NCI-H2171 (cell line): ENCODE measurements around the gene SNRPE.
A peak's percentile ranks its signal among the peaks of the same experiment; 100 is the strongest.
"Not testable (repeated sequence)": the region's sequence is repeated elsewhere in the genome, so short reads cannot be mapped to it uniquely, and the experiment has no call there.

Experiments
- DNase-seq: peaks from one replicate; lab custom pipeline; 2025; lab: John Stamatoyannopoulos, UW

Gene SNRPE

DNA sequence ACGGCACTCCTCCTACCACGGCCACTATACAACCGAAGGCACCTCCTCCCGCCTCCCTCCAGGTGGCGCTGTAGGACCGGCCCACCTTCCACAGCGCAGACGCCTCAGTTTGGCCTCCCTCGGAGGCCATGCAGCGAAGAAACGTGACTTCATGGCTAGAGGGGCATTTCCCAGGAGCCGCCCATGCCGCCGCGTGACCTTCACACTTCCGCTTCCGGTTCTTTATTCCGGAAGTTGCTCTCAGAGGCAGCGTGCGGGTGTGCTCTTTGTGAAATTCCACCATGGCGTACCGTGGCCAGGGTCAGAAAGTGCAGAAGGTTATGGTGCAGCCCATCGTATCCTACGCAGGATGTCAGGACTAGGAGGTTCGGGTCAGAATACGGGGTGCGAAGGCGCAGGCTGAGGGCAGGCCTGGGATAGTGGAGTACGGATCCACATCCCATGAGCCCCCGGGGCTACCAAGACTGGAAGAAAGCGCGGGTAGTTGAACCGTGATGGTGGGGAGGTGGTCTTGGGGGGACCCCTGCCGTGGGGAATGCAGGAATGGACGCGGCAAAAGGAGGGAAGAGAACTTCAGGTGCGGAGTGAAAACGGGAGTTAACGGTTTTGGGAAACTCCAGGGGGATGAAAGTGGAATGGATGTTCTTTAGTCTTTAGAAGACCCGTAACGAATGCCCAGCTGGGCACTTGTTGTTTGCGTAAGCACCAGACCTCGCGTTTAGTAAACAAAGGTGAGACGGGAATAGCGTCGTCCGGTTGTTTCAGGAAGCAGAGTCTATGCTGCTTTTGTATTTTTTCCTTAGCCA lies at the start of gene SNRPE:
SNRPE (plus strand) TSS at position 221 of the 806 bp plus-strand sequence; CDS start at position 282, 61 bp downstream.
- DNase-seq: peak; percentile 96

DNA sequence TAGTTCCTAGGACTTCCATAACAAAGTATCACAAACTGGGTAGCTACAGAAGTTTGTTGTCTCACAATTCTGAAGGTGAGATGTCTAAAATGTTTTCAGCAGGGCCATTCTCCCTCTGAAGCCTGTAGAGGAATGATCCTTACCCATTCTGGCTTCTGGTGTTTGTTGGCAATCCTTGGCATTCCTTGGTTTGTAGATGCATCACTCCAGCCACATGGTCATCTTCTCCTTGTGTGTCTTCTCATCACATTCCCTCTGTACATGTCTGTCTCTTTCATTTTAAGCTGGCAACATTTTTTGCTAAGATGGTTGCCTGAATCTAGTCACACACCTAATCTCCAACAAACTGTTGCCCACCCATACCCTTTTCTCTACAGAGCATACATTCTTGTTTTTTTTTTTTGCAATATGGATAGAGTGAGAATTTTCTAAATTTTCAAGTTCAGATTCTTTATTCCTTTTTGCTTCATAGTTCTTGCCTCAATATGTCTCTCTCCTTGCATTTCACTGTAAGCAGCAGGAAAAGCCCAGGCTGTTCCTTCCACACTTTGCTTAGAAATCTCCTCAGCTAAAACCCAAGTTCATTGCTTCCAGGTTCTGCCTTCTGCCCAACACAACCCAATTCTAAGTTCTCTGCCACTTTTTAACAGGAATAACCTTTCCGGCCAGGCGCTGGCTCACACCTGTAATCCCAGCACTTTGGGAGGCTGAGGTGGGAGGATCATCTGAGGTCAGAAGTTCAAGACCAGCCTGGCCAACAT lies 47.6 kb upstream of the SNRPE start:
- no peak for DNase-seq

- DNase-seq: no peak
These were observed 43.0 kb upstream of the SNRPE start for GRCh38 chr1:203818399-203818798.

DNA sequence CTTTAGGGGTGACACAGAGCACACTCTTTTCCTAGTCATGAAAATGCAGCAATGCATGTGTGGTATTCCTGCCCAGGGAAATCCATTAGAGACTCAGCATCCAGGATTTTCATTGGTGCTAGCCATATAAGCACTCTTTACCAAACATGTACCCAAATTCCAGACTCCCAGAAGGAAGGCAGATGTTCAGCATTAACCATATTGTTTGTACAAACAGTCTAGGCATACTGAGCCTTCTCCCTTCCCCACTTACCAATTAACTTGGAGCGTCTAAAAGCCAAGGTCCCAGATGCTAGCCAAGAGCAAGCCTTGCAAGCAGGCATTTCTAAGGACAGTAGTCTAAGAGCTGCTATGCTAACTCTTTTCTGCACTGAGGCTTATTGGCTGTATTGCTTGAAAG lies 38.1 kb upstream of the SNRPE start:
- DNase-seq: peak; percentile 49

GRCh38 chr1:203826175-203826574 lies 35.2 kb upstream of the SNRPE start:
- DNase-seq: no peak

DNA sequence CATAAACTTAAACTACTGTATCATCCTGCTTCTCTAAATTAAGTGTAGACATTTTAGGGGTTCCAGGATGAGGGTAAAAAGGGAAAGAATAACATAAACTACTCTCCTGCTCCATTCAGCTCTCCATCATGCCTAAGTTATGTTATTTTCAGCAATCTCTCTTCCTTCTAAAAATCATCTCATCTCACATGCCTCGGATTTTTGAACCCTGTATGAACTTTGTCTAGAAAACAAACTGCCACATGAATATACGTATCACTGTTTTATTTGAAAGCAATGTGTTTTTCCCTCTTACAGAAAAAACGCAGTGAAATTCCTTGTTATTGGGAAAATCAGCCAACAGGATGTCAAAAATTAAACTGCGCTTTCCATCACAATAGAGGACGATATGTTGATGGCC lies 33.4 kb upstream of the SNRPE start:
- DNase-seq: no peak

GRCh38 chr1:203828503-203828902 lies 32.9 kb upstream of the SNRPE start:
- no peak for DNase-seq

- not testable (repeated sequence) for DNase-seq
These were observed 32.2 kb upstream of the SNRPE start for GRCh38 chr1:203829247-203829646.

- DNase-seq: no peak
These were observed 25.9 kb upstream of the SNRPE start for GRCh38 chr1:203835476-203835875.

DNA sequence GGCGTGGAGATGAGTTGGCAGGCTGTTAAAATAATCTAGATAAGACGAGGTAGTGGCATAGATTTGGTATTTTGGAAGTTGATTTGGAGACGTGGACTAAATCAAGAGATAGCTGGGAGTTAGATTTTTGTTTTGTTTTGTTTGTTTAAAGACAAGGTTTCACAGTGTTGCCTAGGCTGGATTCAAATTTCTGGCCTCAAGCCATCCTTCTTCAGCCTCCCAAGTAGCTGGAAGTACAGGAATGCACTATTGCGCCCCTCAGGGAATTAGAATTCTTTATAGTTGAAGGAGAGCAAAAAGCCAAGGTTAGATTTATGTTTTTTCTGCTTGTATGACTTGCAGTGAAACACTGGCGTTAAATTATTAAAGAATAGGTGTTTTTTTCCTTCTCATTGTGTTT lies 22.3 kb upstream of the SNRPE start:
- DNase-seq: no peak

- no peak for DNase-seq
These were observed 21.1 kb upstream of the SNRPE start for GRCh38 chr1:203840208-203840808.

- DNase-seq: no peak
These were observed 18.9 kb upstream of the SNRPE start for GRCh38 chr1:203842559-203842876.

DNA sequence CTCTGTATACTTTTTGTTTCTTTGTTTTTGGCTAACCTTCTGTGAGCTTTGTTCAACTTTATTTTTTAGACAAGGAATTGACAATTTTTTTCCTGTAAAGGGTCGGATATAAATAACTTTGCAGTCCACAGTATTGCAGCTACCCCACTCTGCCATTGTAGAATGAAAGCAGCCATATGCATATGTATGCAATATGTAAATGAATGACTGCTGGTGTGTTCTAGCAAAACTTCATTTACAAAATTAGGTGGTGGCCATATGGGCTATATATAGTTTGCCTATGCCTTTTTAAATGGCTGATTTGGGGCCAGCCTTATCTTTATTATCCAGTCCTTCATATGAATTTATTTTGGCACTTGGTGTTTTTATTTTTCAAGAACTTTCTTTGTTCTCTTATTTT lies 18.0 kb upstream of the SNRPE start:
- DNase-seq: no peak

DNA sequence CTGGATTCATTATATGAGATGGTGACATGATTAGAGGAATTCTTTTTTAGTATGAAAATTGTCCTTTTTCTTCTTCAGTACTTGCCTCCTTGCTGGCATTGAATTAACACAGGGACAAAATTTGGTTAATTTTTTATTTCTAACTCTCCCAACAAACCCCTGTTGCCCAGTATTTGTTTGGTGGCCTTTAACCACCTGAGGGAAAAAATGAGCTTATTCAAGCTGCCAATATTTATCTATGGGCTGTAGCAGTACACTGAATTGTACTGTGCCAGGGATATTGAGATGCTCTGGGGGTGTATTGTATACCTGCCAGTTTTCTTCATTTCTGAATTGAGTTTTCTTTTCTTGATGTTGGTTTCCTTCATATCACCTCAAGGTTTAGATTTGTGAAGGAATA lies 8.3 kb upstream of the SNRPE start:
- DNase-seq: not testable (repeated sequence)

DNA sequence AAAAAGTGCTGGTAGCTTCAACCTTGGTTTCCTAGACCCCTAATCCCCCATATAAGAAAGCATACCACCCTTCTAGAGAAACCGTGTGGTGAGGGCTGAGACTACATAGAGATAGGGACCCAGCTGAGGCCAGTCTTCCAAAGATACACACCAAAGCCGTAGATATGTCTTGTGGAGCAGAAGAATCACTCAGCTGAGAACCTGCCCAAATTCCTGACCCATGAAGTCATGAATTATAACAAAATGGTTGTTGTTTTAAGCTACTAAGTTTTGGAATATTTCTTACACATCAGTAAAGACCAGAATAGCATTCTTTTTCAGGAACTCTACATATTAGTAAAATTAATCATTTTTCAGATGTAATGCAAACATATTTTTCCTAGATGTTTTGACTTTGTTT lies 3.3 kb upstream of the SNRPE start:
- DNase-seq: no peak

- no peak for DNase-seq
These were observed 2.4 kb upstream of the SNRPE start for GRCh38 chr1:203858975-203859374.

GRCh38 chr1:203860396-203861025 lies 888 bp upstream of the SNRPE start:
- no peak for DNase-seq

GRCh38 chr1:203867802-203868201 lies 6.4 kb downstream of the SNRPE start:
- DNase-seq: no peak

GRCh38 chr1:203870245-203870644 lies 8.8 kb downstream of the SNRPE start:
- no peak for DNase-seq

GRCh38 chr1:203871114-203871880 lies 9.9 kb downstream of the SNRPE start:
- DNase-seq: peak; percentile 33

DNA sequence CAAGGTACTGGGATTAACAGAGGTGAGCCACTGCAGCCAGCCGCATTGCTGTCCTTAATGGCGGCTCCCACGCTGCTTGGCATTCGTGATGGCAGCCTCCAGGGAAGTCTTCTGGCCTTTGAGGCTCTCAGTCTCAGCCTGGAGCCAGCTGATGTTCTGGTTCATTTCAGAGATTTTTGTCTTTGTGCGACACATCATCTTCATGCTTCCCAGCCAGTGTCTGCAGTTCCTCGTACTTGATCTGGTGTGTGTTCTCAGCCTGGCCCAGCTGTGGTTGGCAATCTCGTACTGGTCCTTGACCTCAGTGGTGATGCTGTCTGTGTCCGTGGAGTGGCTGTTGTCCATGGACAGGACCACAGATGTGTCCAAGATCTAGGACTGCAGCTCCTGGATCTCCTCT lies 11.7 kb downstream of the SNRPE start:
- DNase-seq: no peak

- no peak for DNase-seq
These were observed 17.0 kb downstream of the SNRPE start for GRCh38 chr1:203878422-203878821.
